Panc1 (cell line): Measurements from ENCODE around the gene ATP8B1. TPM values are rescaled to one million over a fixed set of nuclear protein-coding genes. Genes with fewer than 3 reads are reported as not detected.
A peak's percentile ranks its signal among the peaks of the same experiment; 100 is the strongest.

Experiments used
- ATAC-seq: fragments of 200-7000 bp; cut with Tn5 transposase; 2 replicates; pipeline ENCODE4 v1.9.1; 2020; ENCODE audit warnings: mild to moderate bottlenecking, moderate library complexity
- BruUV-seq: library from RNA; stranded (reverse); fragments of 400-500 nt; replicated peaks from 2 replicates; lab custom pipeline; 2021; lab: Mats Ljungman, UMichigan
- CTCF ChIA-PET: fragments of 300-600 bp; sonication (Branson Sonifier 250); formaldehyde crosslinking; loops from one replicate; lab custom pipeline; 2022; ENCODE audit warnings: antibody characterized with exemption; lab: Charles Lee
- POLR2A ChIA-PET: fragments of 300-600 bp; sonication (Branson Sonifier 250); formaldehyde crosslinking; loops from one replicate; lab custom pipeline; 2022; ENCODE audit warnings: antibody characterized with exemption; lab: Charles Lee
- DNase-seq: peaks from one replicate; pipeline ENCODE4 v3.0.0-alpha.2; 2010; ENCODE audit warnings: low read depth, low spot score
- H3K27ac ChIP-seq: 2 replicates; pipeline ENCODE4 v1.5.1; 2011; ENCODE audit warnings: mild to moderate bottlenecking, low read length, inconsistent platforms
- H3K27me3 ChIP-seq: fragments of 200-500 bp; sonication (Bioruptor generic); 2 replicates; pipeline ENCODE4 v1.6.0; 2014; ENCODE audit warnings: low read length, inconsistent platforms; ENCODE audit not compliant: control insufficient read depth, insufficient read depth
- H3K36me3 ChIP-seq: fragments of 200-500 bp; sonication (Bioruptor generic); 2 replicates; pipeline ENCODE4 v1.5.1; 2014; ENCODE audit warnings: inconsistent platforms, mild to moderate bottlenecking, low read length, moderate library complexity; ENCODE audit not compliant: control insufficient read depth, insufficient read depth
- H3K4me1 ChIP-seq: 2 replicates; pipeline ENCODE4 v1.5.1; 2011; ENCODE audit warnings: inconsistent platforms, mild to moderate bottlenecking, low read length, moderate library complexity; ENCODE audit not compliant: control insufficient read depth, insufficient read depth
- H3K4me3 ChIP-seq, 2 experiments: 2 replicates each; pipeline ENCODE4 v1.5.1; 2011 to 2012; ENCODE audit warnings: low read depth in 2 of 2, low read length in 2 of 2, mild to moderate bottlenecking in 2 of 2, inconsistent platforms in 1 of 2, moderate library complexity in 1 of 2
- H3K9me3 ChIP-seq: fragments of 200-500 bp; sonication (Bioruptor generic); 2 replicates; pipeline ENCODE4 v1.5.1; 2014; ENCODE audit warnings: low read depth, mild to moderate bottlenecking, inconsistent platforms, low read length, moderate library complexity; ENCODE audit not compliant: control insufficient read depth, insufficient read depth
- CTCF ChIP-seq: fragments of 450-650 bp; IDR thresholded peaks from 2 replicates; pipeline ENCODE4 v1.5.1; 2017; ENCODE audit warnings: mild to moderate bottlenecking
- POLR2AphosphoS5 ChIP-seq: IDR thresholded peaks from 2 replicates; pipeline ENCODE4 v1.6.1; 2012; ENCODE audit warnings: mild to moderate bottlenecking, low read depth, low read length, moderate library complexity
- REST ChIP-seq, 2 experiments: IDR thresholded peaks; 2 replicates each; pipeline ENCODE4 v1.6.1; 2011 to 2012; ENCODE audit warnings: low read depth in 2 of 2, control low read depth in 1 of 2, low read length in 1 of 2, mild to moderate bottlenecking in 1 of 2, moderate library complexity in 1 of 2; ENCODE audit not compliant: insufficient read depth in 1 of 2
- SIN3A ChIP-seq: IDR thresholded peaks from 2 replicates; pipeline ENCODE4 v1.6.1; 2012; ENCODE audit warnings: low read depth, mild to moderate bottlenecking, low read length, moderate library complexity, borderline replicate concordance; ENCODE audit not compliant: insufficient read depth
- TCF7L2 ChIP-seq: IDR thresholded peaks from 2 replicates; pipeline ENCODE4 v1.6.1; 2011; ENCODE audit warnings: mild to moderate bottlenecking, low read depth, low read length, inconsistent platforms
- in situ Hi-C: cut with HindIII; loops from 2 replicates; pipeline ENCODE4 v1.10.0; 2016; ENCODE audit warnings: low sequenced_read_pairs, low pct_unique_long_range_greater_than_20kb
- intact Hi-C: fragments of 100-400 bp; cut with micrococcal nuclease; formaldehyde crosslinking; loops from one replicate; pipeline ENCODE4 v1.10.0; 2022; ENCODE audit not compliant: unreplicated experiment
- total RNA-seq: library from RNA; stranded (reverse); gene quantifications from one replicate; pipeline ENCODE4 v1.2.1, GENCODE V29; 2021; ENCODE audit not compliant: unreplicated experiment

The ATP8B1 gene
- total RNA-seq, 1 experiment from 2014 or later = 12.5 TPM

GRCh38 chr18:57780318-57780705 lies 22.8 kb downstream of the ATP8B1 start:
- TF ChIP-seq SIN3A (no peak), REST (IDR thresholded peaks at IDR 0.05; ENCODE audit: insufficient read depth in 1 of 2, low read depth in 2 of 2, low read length in 1 of 2) (no peak), CTCF (no peak), POLR2AphosphoS5 (no peak), TCF7L2 (no peak)
- in situ Hi-C loops = no loop called here
- no peak for DNase-seq

GRCh38 chr18:57776767-57777166 lies 26.3 kb downstream of the ATP8B1 start:
- Histone ChIP-seq H3K36me3 (no peaks in the 10 kb centered on the region), H3K27ac (no peak overlapping the region), H3K27me3 (no peaks in the 10 kb centered on the region), H3K4me3 (no peak overlapping the region), H3K4me1 (peaks cover 21% of the 10 kb centered on the region), H3K9me3 (no peaks in the 10 kb centered on the region)
- ATAC-seq (no peak), DNase-seq (no peak)
- TF ChIP-seq POLR2AphosphoS5 (no peak), REST (IDR thresholded peaks at IDR 0.05; ENCODE audit: insufficient read depth in 1 of 2, low read depth in 2 of 2, low read length in 1 of 2) (no peak), CTCF (no peak), TCF7L2 (no peak), SIN3A (no peak)
- no TSS peak for BruUV-seq
- CTCF ChIA-PET = no interaction called here
- intact Hi-C loops (no loop called here), in situ Hi-C loops (no loop called here)
- POLR2A ChIA-PET = no interaction called here

More at GRCh38 chr18:57780318-57780705, 22.8 kb downstream of the ATP8B1 start:
- intact Hi-C loops = no loop called here
- Histone ChIP-seq H3K27me3 (no peaks in the 10 kb centered on the region), H3K4me1 (peaks cover 18% of the 10 kb centered on the region), H3K4me3 (no peak overlapping the region), H3K36me3 (no peaks in the 10 kb centered on the region), H3K27ac (peak overlapping the region; percentile 76), H3K9me3 (no peaks in the 10 kb centered on the region)
- no TSS peak for BruUV-seq
- ChIA-PET POLR2A (interaction anchor here (0.5 to 0.6 kb wide), 2 partner anchors 38 to 215 kb away, joined by 3 to 7 read pairs; no protein-coding TSS in a partner anchor), CTCF (no interaction called here)
- 0 out of 2 replicates have a peak, but pooled peaks have one; percentile 21 for ATAC-seq
